Hematopoietic multipotent progenitor cell treated with erythropoietin and hydrocortisone succinate and interleukin-3 and kit ligand, for 8 days (in vitro differentiated cells): ENCODE measurements around the gene RASAL3.

Experiments used
- DNase-seq: peaks from one replicate; pipeline ENCODE4 v3.0.0-alpha.2; 2015

Gene RASAL3

DNA sequence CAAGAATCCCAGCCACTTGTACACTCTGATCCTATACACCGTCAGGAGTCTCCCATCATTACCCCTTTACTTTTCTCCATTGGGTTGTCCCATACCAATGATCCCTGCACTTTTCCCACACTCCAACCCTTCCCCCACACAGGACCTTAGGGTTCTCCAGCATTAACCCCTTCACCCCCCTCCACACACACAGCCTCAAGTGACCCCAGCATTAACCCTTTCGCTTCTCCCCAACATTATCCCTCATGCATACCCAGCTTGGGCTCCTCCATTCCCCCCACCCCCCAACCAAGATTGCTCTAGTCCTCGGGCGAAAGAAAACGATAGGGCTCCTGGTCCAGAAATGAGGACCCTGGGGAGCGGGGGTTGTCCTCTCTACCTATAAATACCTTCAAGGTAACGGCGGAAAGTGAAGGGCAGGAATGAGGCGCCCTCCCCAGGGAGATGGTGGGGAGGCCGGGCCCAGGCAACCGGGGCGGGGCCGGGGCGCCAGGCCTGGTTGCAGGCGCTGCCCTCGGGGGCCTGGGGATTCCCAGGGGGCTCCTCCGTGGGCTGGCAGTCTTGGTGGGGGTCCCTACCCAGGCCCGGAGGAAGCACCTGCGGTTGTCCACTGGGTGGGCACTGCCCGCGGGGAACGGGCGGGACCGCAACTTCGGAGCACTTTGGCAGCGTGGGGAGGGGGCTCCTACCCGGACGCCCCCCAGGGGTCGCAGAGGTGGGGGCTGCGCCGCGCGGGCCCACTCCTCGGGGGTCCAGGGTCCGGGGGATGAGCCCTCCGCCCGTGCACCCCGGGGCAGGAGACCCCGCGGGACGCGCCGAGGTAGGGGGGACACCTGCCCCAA lies 15.3 kb downstream of the RASAL3 start:
- DNase-seq, result no peak

GRCh38 chr19:15448044-15448777 lies 16.1 kb downstream of the RASAL3 start:
- DNase-seq, result no peak

GRCh38 chr19:15447057-15447456 lies 17.3 kb downstream of the RASAL3 start:
- no peak for DNase-seq

GRCh38 chr19:15445807-15446376 lies 18.5 kb downstream of the RASAL3 start:
- no peak for DNase-seq

- DNase-seq, result no peak
Measured at GRCh38 chr19:15445227-15445605, 19.1 kb downstream of the RASAL3 start.

- DNase-seq, result no peak
Measured at GRCh38 chr19:15444505-15445226, 19.7 kb downstream of the RASAL3 start.

DNA sequence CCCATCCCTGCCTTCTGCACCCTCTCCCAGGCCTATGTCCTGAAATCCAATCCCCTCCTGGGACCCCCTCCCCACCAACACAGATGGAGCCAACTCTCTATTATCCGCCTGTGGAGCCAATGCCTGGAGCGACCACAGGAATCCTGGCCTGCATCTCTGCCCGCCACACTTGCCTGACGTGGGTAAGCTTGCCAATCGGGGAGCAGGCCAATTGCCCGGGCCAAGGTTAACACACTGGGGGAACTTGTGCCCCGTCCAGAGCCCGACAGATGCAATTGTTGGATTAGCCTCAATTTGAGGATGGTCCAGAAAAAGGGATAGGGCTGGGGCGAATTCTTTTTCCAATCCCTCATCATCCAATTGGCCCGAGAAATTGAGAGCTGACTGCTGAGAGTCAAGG lies 20.5 kb downstream of the RASAL3 start:
- no peak for DNase-seq

DNA sequence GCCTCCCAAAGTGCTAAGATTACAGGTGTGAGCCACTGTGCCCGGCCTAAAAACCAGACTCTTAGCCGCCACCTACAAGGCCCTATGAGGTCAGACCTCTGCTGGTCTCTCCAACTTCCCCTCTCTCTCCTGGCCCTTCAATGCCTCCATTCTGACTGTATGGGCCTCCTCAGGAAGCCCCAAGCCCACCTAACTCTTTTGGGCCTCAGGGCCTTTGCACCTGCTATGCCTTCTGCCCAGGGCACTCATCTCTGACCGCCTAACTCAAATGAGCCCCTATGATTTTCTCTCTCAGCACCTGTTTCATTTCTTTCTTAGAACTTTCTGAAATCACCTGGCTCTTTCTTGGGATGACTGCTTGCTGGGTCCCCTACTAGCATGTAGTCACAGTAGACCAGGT lies 21.0 kb downstream of the RASAL3 start:
- DNase-seq, result no peak

- DNase-seq, result no peak
Measured at GRCh38 chr19:15442142-15442920, 22.0 kb downstream of the RASAL3 start.

GRCh38 chr19:15441317-15441716 lies 23.0 kb downstream of the RASAL3 start:
- no peak for DNase-seq

- DNase-seq, result no peak
Measured at GRCh38 chr19:15439821-15440641, 24.3 kb downstream of the RASAL3 start.

DNA sequence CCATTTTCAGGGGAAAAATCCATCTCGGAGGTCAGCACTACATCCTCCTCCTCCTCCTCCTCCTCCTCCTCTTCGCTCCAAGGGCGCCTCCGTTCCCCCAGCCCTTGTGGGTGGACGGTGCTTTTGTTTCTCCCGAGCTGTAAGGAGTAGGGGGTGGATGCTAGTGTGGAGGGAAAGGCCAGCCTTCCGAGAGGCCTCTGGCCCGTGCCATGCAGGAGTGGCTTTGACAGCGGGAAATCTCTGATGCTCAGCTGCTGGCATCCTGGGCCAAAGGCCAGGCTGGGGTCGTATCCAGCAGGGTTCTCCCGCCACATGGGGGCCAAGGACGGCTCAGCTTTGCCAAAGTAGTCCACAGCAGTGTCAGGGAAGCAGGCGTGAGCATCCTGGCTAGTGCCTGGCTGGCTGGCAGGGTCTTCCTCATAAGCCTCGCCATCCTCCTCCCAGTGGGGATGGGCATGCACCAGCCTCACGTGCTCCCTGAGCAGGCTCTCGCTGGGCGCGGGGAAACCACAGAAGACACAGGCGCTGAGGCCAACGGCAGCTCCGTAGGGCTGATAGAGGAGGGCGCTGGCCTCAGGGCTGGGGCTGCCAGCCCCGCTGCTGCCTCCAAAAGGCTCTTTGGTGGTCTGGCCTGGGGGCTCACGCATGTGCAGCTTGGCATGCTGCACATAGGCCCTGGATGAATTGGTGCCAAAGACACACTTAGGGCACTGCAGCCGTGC lies 25.1 kb downstream of the RASAL3 start:
- no peak for DNase-seq

DNA sequence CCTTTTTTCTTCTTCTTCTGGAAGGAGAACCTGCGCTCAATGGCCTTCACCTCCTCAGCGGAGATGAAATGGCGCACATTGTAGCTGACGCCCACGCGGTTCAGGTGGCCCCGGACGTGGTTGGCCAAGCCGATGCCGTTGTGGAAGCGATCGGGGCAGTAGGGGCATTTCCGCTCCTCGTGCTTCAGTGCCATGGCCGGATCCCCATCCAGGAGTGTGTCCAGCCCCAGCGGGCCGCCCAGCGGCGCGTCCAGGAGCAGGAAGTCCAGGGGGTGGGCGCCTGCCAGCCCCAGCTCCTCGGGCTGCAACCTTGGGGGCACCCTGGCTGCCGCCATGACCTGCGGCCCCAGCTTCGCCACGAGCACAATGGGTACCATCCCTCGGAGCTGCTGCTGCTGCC lies 25.8 kb downstream of the RASAL3 start:
- no peak for DNase-seq

DNA sequence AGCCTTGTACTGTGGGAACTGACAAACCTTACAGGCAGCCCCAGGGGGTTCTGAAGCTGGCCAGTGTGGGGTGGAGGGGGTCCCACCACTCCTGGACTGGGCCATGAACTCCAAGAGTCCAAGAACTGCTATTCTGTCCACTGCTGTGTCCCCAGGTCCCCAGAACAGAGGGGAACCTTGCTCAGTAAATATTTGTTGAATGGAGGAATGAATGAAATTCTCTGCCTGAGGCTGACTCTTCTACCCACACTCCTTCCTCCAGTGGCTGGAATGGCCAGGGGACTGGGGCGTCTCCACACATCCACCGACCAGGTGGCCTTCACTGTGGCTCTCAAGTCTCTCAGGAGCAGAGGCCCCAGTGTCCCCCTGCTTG lies 26.2 kb downstream of the RASAL3 start:
- DNase-seq, result no peak

- no peak for DNase-seq
Measured at GRCh38 chr19:15437355-15438123, 26.8 kb downstream of the RASAL3 start.

DNA sequence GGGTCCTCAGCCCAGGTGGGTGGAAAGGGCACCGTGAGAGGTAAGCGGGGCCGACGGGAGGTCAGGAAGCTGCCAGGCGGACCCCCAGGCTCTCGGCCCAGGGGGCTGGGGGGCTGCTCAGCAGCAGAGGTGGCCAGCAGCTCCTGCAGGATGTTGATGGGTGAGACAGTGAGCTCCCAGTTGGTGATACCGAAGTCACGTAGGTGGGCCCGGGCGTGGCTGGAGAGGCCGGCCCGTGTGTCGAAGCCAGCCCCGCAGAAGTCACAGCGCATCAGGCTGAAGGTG lies 27.6 kb downstream of the RASAL3 start:
- DNase-seq, result no peak

- no peak for DNase-seq
Measured at GRCh38 chr19:15436012-15436825, 28.1 kb downstream of the RASAL3 start.

- DNase-seq, result no peak
Measured at GRCh38 chr19:15433519-15434069, 30.8 kb downstream of the RASAL3 start.
